ENCODE measurements around the gene SLC52A1. TPM values are rescaled to one million over a fixed set of nuclear protein-coding genes. Genes with fewer than 3 reads are reported as not detected.
A peak's percentile ranks its signal among the peaks of the same experiment; 100 is the strongest.
"Not testable (repeated sequence)": the region's sequence is repeated elsewhere in the genome, so short reads cannot be mapped to it uniquely, and the experiment has no call there.

Gene SLC52A1
- not detected in 2 replicates for total RNA-seq
- 0.06 TPM for polyA plus RNA-seq (2012)

- DNase-seq (ENCODE audit: low read depth) = no peak
These were observed at the start of gene SLC52A1 for GRCh38 chr17:5035315-5035714. Gene SLC52A1, minus strand, starts transcription at chr17:5035426. Its CDS starts 820 bp downstream, at chr17:5034606.

- DNase-seq (ENCODE audit: low read depth) = no peak
These were observed 45.4 kb upstream of the SLC52A1 start for GRCh38 chr17:5080591-5080990.

- DNase-seq (ENCODE audit: low read depth) = peak; percentile 51
These were observed 43.1 kb upstream of the SLC52A1 start, which contains the start of gene ZFP3 for GRCh38 chr17:5078106-5079028. Gene ZFP3, plus strand, starts transcription at chr17:5078467. Its CDS starts 13,038 bp downstream, at chr17:5091505.

- DNase-seq (ENCODE audit: low read depth) = no peak
These were observed 42.5 kb upstream of the SLC52A1 start for GRCh38 chr17:5077781-5078105.

- DNase-seq (ENCODE audit: low read depth) = not testable (repeated sequence)
These were observed 42.0 kb upstream of the SLC52A1 start for GRCh38 chr17:5077275-5077674.

GRCh38 chr17:5075472-5075871 is 40.2 kb upstream of the SLC52A1 start:
- DNase-seq (ENCODE audit: low read depth) = not testable (repeated sequence)

- no peak for DNase-seq (ENCODE audit: low read depth)
These were observed 34.5 kb upstream of the SLC52A1 start for GRCh38 chr17:5069724-5070123.

GRCh38 chr17:5068236-5068635 is 33.0 kb upstream of the SLC52A1 start:
- DNase-seq (ENCODE audit: low read depth) = no peak

GRCh38 chr17:5065227-5065744 is 30.1 kb upstream of the SLC52A1 start:
- DNase-seq (ENCODE audit: low read depth) = peak; percentile 29

GRCh38 chr17:5055543-5055942 is 20.3 kb upstream of the SLC52A1 start:
- DNase-seq (ENCODE audit: low read depth) = no peak

GRCh38 chr17:5050278-5050677 is 15.1 kb upstream of the SLC52A1 start:
- DNase-seq (ENCODE audit: low read depth) = no peak

GRCh38 chr17:5049314-5049841 is 14.2 kb upstream of the SLC52A1 start:
- DNase-seq (ENCODE audit: low read depth) = no peak

- DNase-seq (ENCODE audit: low read depth) = no peak
These were observed 12.2 kb upstream of the SLC52A1 start for GRCh38 chr17:5047446-5047845.

GRCh38 chr17:5045496-5045895 is 10.3 kb upstream of the SLC52A1 start:
- no peak for DNase-seq (ENCODE audit: low read depth)

- no peak for DNase-seq (ENCODE audit: low read depth)
These were observed 9.4 kb upstream of the SLC52A1 start for GRCh38 chr17:5044630-5045029.

- no peak for DNase-seq (ENCODE audit: low read depth)
These were observed 8.3 kb upstream of the SLC52A1 start for GRCh38 chr17:5043524-5043923.

GRCh38 chr17:5042157-5043022 is 7.2 kb upstream of the SLC52A1 start:
- DNase-seq (ENCODE audit: low read depth) = no peak

GRCh38 chr17:5034651-5035050 is 575 bp downstream of the SLC52A1 start:
- DNase-seq (ENCODE audit: low read depth) = no peak

GRCh38 chr17:5034063-5034462 is 1.2 kb downstream of the SLC52A1 start:
- DNase-seq (ENCODE audit: low read depth) = no peak

- no peak for DNase-seq (ENCODE audit: low read depth)
These were observed 1.7 kb downstream of the SLC52A1 start for GRCh38 chr17:5033352-5034015.

GRCh38 chr17:5032865-5033264 is 2.4 kb downstream of the SLC52A1 start:
- DNase-seq (ENCODE audit: low read depth) = no peak

Data from myocyte (in vitro differentiated cells).